Measurements from ENCODE around the gene TBP.
"Not testable (repeated sequence)": the region's sequence is repeated elsewhere in the genome, so short reads cannot be mapped to it uniquely, and the experiment has no call there.

DNA sequence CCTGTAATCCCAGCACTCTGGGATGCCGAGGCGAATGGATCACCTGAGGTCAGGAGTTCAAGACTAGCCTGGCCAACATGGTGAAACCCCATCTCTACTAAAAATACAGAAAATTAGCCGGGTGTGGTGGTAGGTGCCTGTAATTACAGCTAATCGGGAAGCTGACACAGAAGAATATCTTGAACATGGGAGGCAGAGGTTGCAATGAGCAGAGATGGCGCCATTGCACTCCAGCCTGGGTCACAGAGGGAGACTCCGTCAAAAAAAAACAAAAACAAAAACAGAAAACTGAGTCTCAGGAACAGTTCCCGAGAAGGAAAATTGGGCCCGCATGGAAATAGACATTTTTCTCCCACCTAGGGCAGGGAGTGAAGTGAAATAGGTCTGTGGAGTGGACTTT, 55.1 kb downstream of the TBP start:
- TF ChIP-seq, protein P1, sequence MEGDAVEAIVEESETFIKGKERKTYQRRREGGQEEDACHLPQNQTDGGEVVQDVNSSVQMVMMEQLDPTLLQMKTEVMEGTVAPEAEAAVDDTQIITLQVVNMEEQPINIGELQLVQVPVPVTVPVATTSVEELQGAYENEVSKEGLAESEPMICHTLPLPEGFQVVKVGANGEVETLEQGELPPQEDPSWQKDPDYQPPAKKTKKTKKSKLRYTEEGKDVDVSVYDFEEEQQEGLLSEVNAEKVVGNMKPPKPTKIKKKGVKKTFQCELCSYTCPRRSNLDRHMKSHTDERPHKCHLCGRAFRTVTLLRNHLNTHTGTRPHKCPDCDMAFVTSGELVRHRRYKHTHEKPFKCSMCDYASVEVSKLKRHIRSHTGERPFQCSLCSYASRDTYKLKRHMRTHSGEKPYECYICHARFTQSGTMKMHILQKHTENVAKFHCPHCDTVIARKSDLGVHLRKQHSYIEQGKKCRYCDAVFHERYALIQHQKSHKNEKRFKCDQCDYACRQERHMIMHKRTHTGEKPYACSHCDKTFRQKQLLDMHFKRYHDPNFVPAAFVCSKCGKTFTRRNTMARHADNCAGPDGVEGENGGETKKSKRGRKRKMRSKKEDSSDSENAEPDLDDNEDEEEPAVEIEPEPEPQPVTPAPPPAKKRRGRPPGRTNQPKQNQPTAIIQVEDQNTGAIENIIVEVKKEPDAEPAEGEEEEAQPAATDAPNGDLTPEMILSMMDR (IDR thresholded peaks at IDR 0.05; ENCODE audit: insufficient read depth, low read length), result not testable (repeated sequence)
- TF ChIP-seq, protein P2, sequence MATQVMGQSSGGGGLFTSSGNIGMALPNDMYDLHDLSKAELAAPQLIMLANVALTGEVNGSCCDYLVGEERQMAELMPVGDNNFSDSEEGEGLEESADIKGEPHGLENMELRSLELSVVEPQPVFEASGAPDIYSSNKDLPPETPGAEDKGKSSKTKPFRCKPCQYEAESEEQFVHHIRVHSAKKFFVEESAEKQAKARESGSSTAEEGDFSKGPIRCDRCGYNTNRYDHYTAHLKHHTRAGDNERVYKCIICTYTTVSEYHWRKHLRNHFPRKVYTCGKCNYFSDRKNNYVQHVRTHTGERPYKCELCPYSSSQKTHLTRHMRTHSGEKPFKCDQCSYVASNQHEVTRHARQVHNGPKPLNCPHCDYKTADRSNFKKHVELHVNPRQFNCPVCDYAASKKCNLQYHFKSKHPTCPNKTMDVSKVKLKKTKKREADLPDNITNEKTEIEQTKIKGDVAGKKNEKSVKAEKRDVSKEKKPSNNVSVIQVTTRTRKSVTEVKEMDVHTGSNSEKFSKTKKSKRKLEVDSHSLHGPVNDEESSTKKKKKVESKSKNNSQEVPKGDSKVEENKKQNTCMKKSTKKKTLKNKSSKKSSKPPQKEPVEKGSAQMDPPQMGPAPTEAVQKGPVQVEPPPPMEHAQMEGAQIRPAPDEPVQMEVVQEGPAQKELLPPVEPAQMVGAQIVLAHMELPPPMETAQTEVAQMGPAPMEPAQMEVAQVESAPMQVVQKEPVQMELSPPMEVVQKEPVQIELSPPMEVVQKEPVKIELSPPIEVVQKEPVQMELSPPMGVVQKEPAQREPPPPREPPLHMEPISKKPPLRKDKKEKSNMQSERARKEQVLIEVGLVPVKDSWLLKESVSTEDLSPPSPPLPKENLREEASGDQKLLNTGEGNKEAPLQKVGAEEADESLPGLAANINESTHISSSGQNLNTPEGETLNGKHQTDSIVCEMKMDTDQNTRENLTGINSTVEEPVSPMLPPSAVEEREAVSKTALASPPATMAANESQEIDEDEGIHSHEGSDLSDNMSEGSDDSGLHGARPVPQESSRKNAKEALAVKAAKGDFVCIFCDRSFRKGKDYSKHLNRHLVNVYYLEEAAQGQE (IDR thresholded peaks at IDR 0.05; ENCODE audit: insufficient replicate concordance, low read depth), result not testable (repeated sequence)
- not testable (repeated sequence) for TF ChIP-seq POLR2AphosphoS5 (IDR thresholded peaks at IDR 0.05; ENCODE audit: low read depth)
